Endothelial cell of umbilical vein (primary cell): ENCODE measurements around the gene NUCKS1. TPM values are rescaled to one million over a fixed set of nuclear protein-coding genes. Genes with fewer than 3 reads are reported as not detected.

Source experiments
- BruUV-seq: library from RNA; stranded (reverse); fragments of 400-500 nt; replicated peaks from 2 replicates; lab custom pipeline; 2021; lab: Mats Ljungman, UMichigan
- CTCF ChIA-PET: fragments of 300-600, 350-600 bp; sonication (Branson Sonifier 250); formaldehyde crosslinking; loops from one replicate; lab custom pipeline; 2021; ENCODE audit warnings: antibody characterized with exemption, inconsistent platforms; lab: Charles Lee
- POLR2A ChIA-PET: fragments of 300-600, 350-600 bp; sonication (Branson Sonifier 250); formaldehyde crosslinking; loops from one replicate; lab custom pipeline; 2021; ENCODE audit warnings: antibody characterized with exemption, inconsistent platforms; lab: Charles Lee
- DNase-seq: peaks from one replicate; pipeline ENCODE4 v3.0.0-alpha.2; 2011; ENCODE audit warnings: low read depth, low spot score
- FAIRE-seq: peaks from 2 replicates; lab custom pipeline; 2011; peaks lifted over from hg19 to GRCh38; lab: Jason Lieb, UNC
- H2AFZ ChIP-seq: 2 replicates; pipeline ENCODE4 v1.6.0; 2012; ENCODE audit warnings: low read depth, low read length, control low read depth, inconsistent platforms
- H3K27ac ChIP-seq: 2 replicates; pipeline ENCODE4 v1.5.1; 2011; ENCODE audit warnings: low read depth, mild to moderate bottlenecking, control low read depth, low read length, moderate library complexity; ENCODE audit not compliant: insufficient read depth
- H3K27me3 ChIP-seq, 2 experiments: 2 replicates each; pipeline versions ENCODE4 v1.6.0 to v1.6.1; 2011; ENCODE audit warnings: low read length in 2 of 2, mixed read lengths in 1 of 2; ENCODE audit not compliant: control insufficient read depth in 2 of 2, insufficient read depth in 2 of 2
- H3K36me3 ChIP-seq, 2 experiments: 2 replicates in 1 of 2; 3 replicates in 1 of 2; pipeline ENCODE4 v1.5.1; 2011; ENCODE audit warnings: low read length in 2 of 2, mild to moderate bottlenecking in 1 of 2, moderate library complexity in 1 of 2; ENCODE audit not compliant: control insufficient read depth in 2 of 2, insufficient read depth in 2 of 2; ENCODE audit errors: extremely low read depth in 1 of 2
- H3K4me1 ChIP-seq: 3 replicates; pipeline ENCODE4 v1.5.1; 2011; ENCODE audit warnings: mild to moderate bottlenecking, low read length; ENCODE audit not compliant: control insufficient read depth, insufficient read depth; ENCODE audit errors: extremely low read depth
- H3K4me2 ChIP-seq: 2 replicates; pipeline ENCODE4 v1.6.1; 2011; ENCODE audit warnings: low read length, control low read depth, mixed read lengths; ENCODE audit not compliant: insufficient read depth
- H3K4me3 ChIP-seq, 3 experiments: fragments of 200-600 bp in 1 of 3; sonication (generic), shearing (Covaris generic) in 1 of 3; replicated peaks in 1 of 3; 2 replicates each; pipeline ENCODE4 v1.5.1; 2011 to 2016; ENCODE audit warnings: control low read depth in 3 of 3, low read length in 3 of 3, mild to moderate bottlenecking in 2 of 3, inconsistent platforms in 1 of 3, low read depth in 1 of 3, moderate library complexity in 1 of 3; ENCODE audit not compliant: insufficient read depth in 1 of 3
- H3K79me2 ChIP-seq: 2 replicates; pipeline ENCODE4 v1.6.0; 2012; ENCODE audit warnings: low read length, inconsistent platforms; ENCODE audit not compliant: control insufficient read depth, insufficient read depth
- H3K9ac ChIP-seq: replicated peaks from 2 replicates; pipeline ENCODE3; 2011; ENCODE audit warnings: low read length, control low read depth; ENCODE audit not compliant: insufficient read depth; ENCODE audit errors: extremely low read depth
- H3K9me1 ChIP-seq: replicated peaks from 3 replicates; pipeline ENCODE4 v1.6.0; 2011; ENCODE audit warnings: mild to moderate bottlenecking, low read length; ENCODE audit not compliant: control insufficient read depth, insufficient read depth; ENCODE audit errors: extremely low read depth
- H3K9me3 ChIP-seq: replicated peaks from 2 replicates; pipeline ENCODE4 v1.5.1; 2012; ENCODE audit warnings: low read length, inconsistent platforms; ENCODE audit not compliant: control insufficient read depth, insufficient read depth
- H4K20me1 ChIP-seq: replicated peaks from 2 replicates; pipeline ENCODE3; 2011; ENCODE audit warnings: mild to moderate bottlenecking, low read length; ENCODE audit not compliant: control insufficient read depth, insufficient read depth; ENCODE audit errors: extremely low read depth
- CTCF ChIP-seq, 2 donors: IDR thresholded peaks; 1 replicate in 1 of 2; 2 replicates in 1 of 2; pipeline ENCODE4 v1.5.1; 2011; ENCODE audit warnings: low read length in 2 of 2, mild to moderate bottlenecking in 2 of 2, moderate library complexity in 2 of 2, control low read depth in 1 of 2, inconsistent platforms in 1 of 2, low read depth in 1 of 2; ENCODE audit not compliant: insufficient read depth in 1 of 2; ENCODE audit errors: extremely low read depth in 1 of 2
- EZH2 ChIP-seq: IDR thresholded peaks from 2 replicates; pipeline ENCODE4 v1.6.1; 2012; ENCODE audit warnings: borderline replicate concordance, low read depth, mild to moderate bottlenecking, moderate library complexity, low read length, inconsistent platforms; ENCODE audit not compliant: severe bottlenecking
- FOS ChIP-seq: IDR thresholded peaks from 2 replicates; pipeline ENCODE4 v1.6.1; 2011; ENCODE audit warnings: mild to moderate bottlenecking, low read length, moderate library complexity, borderline replicate concordance; ENCODE audit not compliant: insufficient read depth
- GATA2 ChIP-seq: IDR thresholded peaks from 2 replicates; pipeline ENCODE4 v1.7.0; 2011; ENCODE audit warnings: low read depth, mild to moderate bottlenecking, moderate library complexity, mixed read lengths, low read length; ENCODE audit not compliant: insufficient read length, insufficient read depth
- JUN ChIP-seq: IDR thresholded peaks from 2 replicates; pipeline ENCODE4 v1.6.1; 2011; ENCODE audit warnings: borderline replicate concordance, low read depth; ENCODE audit not compliant: insufficient read length, insufficient read depth
- MYC ChIP-seq: IDR thresholded peaks from one replicate; pipeline ENCODE4 v1.6.1; 2011; ENCODE audit warnings: mild to moderate bottlenecking, low read depth, low read length
- POLR2A ChIP-seq: IDR thresholded peaks from 2 replicates; pipeline ENCODE4 v1.6.1; 2012; ENCODE audit warnings: low read depth, mild to moderate bottlenecking, control low read depth, low read length
- POLR2AphosphoS5 ChIP-seq: IDR thresholded peaks from 2 replicates; pipeline ENCODE4 v1.6.1; 2012; ENCODE audit warnings: low read depth, mild to moderate bottlenecking, control low read depth, low read length, moderate library complexity; ENCODE audit not compliant: insufficient read depth
- dilution Hi-C: fragments of 300-500 bp; cut with MboI; formaldehyde crosslinking; loops from one replicate; pipeline ENCODE4 v1.15.0; 2019; ENCODE audit warnings: low sequenced_read_pairs; ENCODE audit not compliant: extremely low pct_ligation_motif_present
- intact Hi-C: fragments of 100-400 bp; cut with micrococcal nuclease; formaldehyde crosslinking; loops from one replicate; pipeline ENCODE4 v1.10.0; 2022
- polyA plus RNA-seq, 4 experiments: library from polyadenylated mRNA; depleted of rRNA in 3 of 4; stranded (reverse) in 3 of 4; unstranded in 1 of 4; fragments of >200 nt; gene quantifications; 2 replicates each; pipeline versions ENCODE4 v1.2.1 to v1.2.3, GENCODE V29; 2011 to 2012; ENCODE audit warnings: missing spikeins in 1 of 4
- total RNA-seq: library from RNA; stranded (reverse); gene quantifications from 2 replicates; pipeline ENCODE4 v1.2.3, GENCODE V29; 2021
- TF ChIP-seq, protein P1 (sequence below): IDR thresholded peaks from 2 replicates; pipeline ENCODE4 v1.6.1; 2011; ENCODE audit not compliant: insufficient read depth, insufficient read length

The NUCKS1 gene
- total and polyA plus RNA-seq, 2 donors (not counting 3 experiments of a cell fraction or from before 2014, with no cell fraction given): 53.7 to 282 TPM

GRCh38 chr1:205693421-205693991, 56.5 kb downstream of the NUCKS1 start:
- no peak for TF ChIP-seq POLR2A
- TF ChIP-seq FOS: no peak
- TF ChIP-seq MYC: no peak
- no peak for TF ChIP-seq GATA2
- TF ChIP-seq JUN: no peak
- no peak for TF ChIP-seq CTCF (IDR thresholded peaks at IDR 0.05; ENCODE audit: extremely low read depth in 1 of 2, insufficient read depth in 1 of 2, low read depth in 1 of 2, low read length in 2 of 2)
- no peak for TF ChIP-seq EZH2
- TF ChIP-seq POLR2AphosphoS5: no peak
- TF ChIP-seq, protein P1, sequence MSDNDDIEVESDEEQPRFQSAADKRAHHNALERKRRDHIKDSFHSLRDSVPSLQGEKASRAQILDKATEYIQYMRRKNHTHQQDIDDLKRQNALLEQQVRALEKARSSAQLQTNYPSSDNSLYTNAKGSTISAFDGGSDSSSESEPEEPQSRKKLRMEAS: no peak
- no peaks in the 10 kb centered on the region for H4K20me1 ChIP-seq
- dilution Hi-C loops: no loop called here
- POLR2A ChIA-PET: no interaction called here
- FAIRE-seq: no peak
- H3K9me1 ChIP-seq: no peaks in the 10 kb centered on the region
- H3K4me1 ChIP-seq: no peaks in the 10 kb centered on the region
- intact Hi-C loops: no loop called here
- no peaks in the 10 kb centered on the region for H3K79me2 ChIP-seq
- BruUV-seq: no TSS peak
- no peak for DNase-seq
- no peak overlapping the region for H3K4me2 ChIP-seq
- no peaks in the 10 kb centered on the region for H3K9me3 ChIP-seq
- no peaks in the 10 kb centered on the region for H3K27me3 ChIP-seq
- H3K4me3 ChIP-seq: no peak overlapping the region
- CTCF ChIA-PET: interaction anchor here (1.1 to 3.0 kb wide), 4 partner anchors 15 to 35 kb away, joined by 3 to 12 read pairs (median 6); no protein-coding TSS in a partner anchor
- H3K9ac ChIP-seq: no peak overlapping the region
- H2AFZ ChIP-seq: no peak overlapping the region
- H3K27ac ChIP-seq: no peak overlapping the region
- H3K36me3 ChIP-seq: no peaks in the 10 kb centered on the region
